BJ (cell line): ENCODE measurements around the gene KATNAL1. TPM values are rescaled to one million over a fixed set of nuclear protein-coding genes. Genes with fewer than 3 reads are reported as not detected.

Experiments
- CTCF ChIA-PET: fragments of 350-600 bp; formaldehyde crosslinking; extraction: SDS; loops from one replicate; lab custom pipeline; 2021; ENCODE audit warnings: antibody characterized with exemption, inconsistent platforms; lab: Yijun Ruan, JAX
- POLR2A ChIA-PET: fragments of 300-600 bp; sonication (Branson Sonifier 250); formaldehyde crosslinking; extraction: SDS; loops from one replicate; lab custom pipeline; 2021; ENCODE audit warnings: antibody characterized with exemption; lab: Charles Lee
- DNase-seq: peaks from one replicate; pipeline ENCODE4 v3.0.0-alpha.2; 2011; ENCODE audit warnings: low read depth
- H3K27me3 ChIP-seq: 2 replicates; pipeline ENCODE4 v1.6.0; 2011; ENCODE audit warnings: low read length; ENCODE audit not compliant: control insufficient read depth, insufficient read depth
- H3K36me3 ChIP-seq: 2 replicates; pipeline ENCODE4 v1.5.1; 2011; ENCODE audit warnings: low read length; ENCODE audit not compliant: control insufficient read depth, insufficient read depth
- H3K4me3 ChIP-seq: 2 replicates; pipeline ENCODE4 v1.5.1; 2011; ENCODE audit warnings: low read depth, mild to moderate bottlenecking, control low read depth, low read length
- polyA plus RNA-seq: library from polyadenylated mRNA; depleted of rRNA; stranded (reverse); fragments of >200 nt; gene quantifications from 2 replicates; pipeline ENCODE4 v1.2.3, GENCODE V29; 2011
- TF ChIP-seq, protein P1 (sequence below): IDR thresholded peaks from 2 replicates; pipeline ENCODE4 v1.5.1; 2011; ENCODE audit warnings: low read depth, mild to moderate bottlenecking, control low read depth, inconsistent platforms, low read length, moderate library complexity; ENCODE audit not compliant: insufficient read depth

Gene KATNAL1
- polyA plus RNA-seq, 1 experiment, result 9.1 TPM

DNA sequence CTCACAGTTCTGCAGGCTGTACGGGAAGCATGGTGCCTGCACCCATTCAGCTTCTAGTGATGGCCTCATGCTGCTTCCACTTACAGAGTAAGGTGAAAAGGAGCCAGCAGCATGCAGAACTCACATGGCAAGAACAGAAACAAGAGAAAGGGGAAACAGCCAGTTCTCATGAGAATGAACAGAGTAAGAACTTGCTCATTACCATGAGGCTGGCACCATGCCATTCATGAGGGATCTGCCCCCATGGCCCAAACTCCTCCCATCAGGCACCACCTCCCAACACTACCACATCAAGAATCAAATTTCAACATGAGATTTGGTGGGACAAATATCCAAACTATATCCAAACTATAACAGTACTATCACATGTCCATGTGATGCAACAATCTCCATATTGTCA lies 72.1 kb downstream of the KATNAL1 start:
- DNase-seq, result no peak
- CTCF ChIA-PET, result interaction anchor here (0.9 kb wide), 1 partner anchor 102 kb away, joined by 4 read pairs; no protein-coding TSS in a partner anchor

DNA sequence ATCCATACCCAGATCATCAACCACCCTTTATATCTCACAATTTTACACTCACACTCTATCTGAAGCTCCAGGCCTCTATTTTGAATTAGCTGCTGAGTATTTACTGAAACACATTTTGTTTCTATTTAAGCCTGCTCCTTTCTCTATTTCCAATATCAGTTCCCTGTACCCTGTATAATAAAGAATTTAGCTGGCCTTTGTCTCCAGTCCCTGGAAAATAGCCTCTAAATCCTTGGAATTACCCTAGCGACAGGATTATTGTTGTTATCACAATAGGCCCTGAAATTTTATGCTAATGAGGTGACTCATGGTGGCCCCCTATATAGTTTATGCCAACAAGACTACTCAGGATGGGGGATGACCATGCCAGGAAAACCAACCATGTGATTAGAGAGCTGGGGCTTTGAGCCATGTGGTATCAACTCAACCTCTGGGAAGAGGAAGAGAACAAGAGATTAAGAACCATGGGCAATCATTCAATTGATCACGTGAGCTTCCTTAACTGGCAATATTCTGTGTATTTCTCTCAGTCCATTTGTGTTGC lies 72.7 kb downstream of the KATNAL1 start:
- ChIA-PET POLR2A (interaction anchor here (0.6 kb wide), 1 partner anchor 31 kb away, joined by 3 read pairs; no protein-coding TSS in a partner anchor), CTCF (interaction anchor here (1.1 kb wide), 1 partner anchor 11 kb away, joined by 3 read pairs; no protein-coding TSS in a partner anchor)
- no peak overlapping the region for H3K4me3 ChIP-seq
- TF ChIP-seq, protein P1, sequence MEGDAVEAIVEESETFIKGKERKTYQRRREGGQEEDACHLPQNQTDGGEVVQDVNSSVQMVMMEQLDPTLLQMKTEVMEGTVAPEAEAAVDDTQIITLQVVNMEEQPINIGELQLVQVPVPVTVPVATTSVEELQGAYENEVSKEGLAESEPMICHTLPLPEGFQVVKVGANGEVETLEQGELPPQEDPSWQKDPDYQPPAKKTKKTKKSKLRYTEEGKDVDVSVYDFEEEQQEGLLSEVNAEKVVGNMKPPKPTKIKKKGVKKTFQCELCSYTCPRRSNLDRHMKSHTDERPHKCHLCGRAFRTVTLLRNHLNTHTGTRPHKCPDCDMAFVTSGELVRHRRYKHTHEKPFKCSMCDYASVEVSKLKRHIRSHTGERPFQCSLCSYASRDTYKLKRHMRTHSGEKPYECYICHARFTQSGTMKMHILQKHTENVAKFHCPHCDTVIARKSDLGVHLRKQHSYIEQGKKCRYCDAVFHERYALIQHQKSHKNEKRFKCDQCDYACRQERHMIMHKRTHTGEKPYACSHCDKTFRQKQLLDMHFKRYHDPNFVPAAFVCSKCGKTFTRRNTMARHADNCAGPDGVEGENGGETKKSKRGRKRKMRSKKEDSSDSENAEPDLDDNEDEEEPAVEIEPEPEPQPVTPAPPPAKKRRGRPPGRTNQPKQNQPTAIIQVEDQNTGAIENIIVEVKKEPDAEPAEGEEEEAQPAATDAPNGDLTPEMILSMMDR, result no peak
- peaks cover 2% of the 10 kb centered on the region; the same call in 1 of the 2 replicates for H3K36me3 ChIP-seq
- H3K27me3 ChIP-seq, result no peaks in the 10 kb centered on the region
- DNase-seq, result no peak

More for the DNA sequence above, 72.1 kb downstream of the KATNAL1 start:
- TF ChIP-seq, protein P1, result no peak
- Histone ChIP-seq H3K36me3 (peaks cover 2% of the 10 kb centered on the region; the same call in 1 of the 2 replicates), H3K4me3 (no peak overlapping the region), H3K27me3 (no peaks in the 10 kb centered on the region)
- POLR2A ChIA-PET, result no interaction called here

DNA sequence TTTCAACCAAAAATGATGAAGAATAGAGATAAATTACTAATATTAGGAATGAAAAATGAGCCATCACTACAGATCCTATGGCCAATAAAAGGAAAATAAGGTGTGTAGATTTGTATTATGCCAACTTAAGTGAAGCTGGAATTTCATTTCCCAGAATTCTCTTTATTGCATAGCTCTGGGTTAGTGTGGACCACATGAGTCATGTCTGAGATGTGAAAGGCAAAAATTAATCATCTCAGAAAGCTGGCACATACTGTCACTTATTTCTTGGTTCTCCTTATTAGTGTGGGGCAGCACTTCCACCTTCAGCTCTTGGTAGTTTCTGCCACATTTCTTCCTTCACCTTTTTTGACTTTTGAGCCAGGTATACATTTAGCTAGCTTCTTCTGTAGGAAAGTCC lies 82.6 kb downstream of the KATNAL1 start:
- CTCF ChIA-PET, result interaction anchor here (0.6 kb wide), 1 partner anchor 239 kb away, joined by 3 read pairs; no protein-coding TSS in a partner anchor
- POLR2A ChIA-PET, result no interaction called here
- TF ChIP-seq, protein P1, result no peak
- H3K4me3 ChIP-seq, result no peak overlapping the region
- DNase-seq, result no peak
- H3K36me3 ChIP-seq, result peaks cover 8% of the 10 kb centered on the region
- no peaks in the 10 kb centered on the region for H3K27me3 ChIP-seq

DNA sequence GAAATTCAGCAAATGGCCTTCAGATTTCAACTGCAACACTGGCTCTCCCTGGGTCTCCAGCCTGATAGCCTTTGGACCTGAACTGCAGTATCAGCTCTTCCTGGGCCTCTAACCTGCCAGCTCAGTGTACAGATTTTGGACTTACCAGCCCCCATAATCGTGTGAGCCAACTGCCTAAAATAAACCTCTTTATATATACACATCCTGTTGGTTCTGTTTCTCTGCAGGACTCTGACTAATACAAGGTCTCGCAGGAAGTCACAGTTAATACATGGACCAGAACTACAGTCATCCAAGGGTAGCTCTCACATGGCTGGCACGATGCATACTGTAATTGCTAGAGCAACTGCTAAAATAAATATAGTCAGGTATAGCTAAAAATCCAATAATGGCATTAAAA lies 85.1 kb downstream of the KATNAL1 start:
- TF ChIP-seq, protein P1, result no peak
- Histone ChIP-seq H3K4me3 (no peak overlapping the region), H3K27me3 (no peaks in the 10 kb centered on the region), H3K36me3 (peaks cover 6% of the 10 kb centered on the region; the same call in 1 of the 2 replicates)
- DNase-seq, result no peak
- ChIA-PET CTCF (interaction anchor here (1.3 kb wide), 1 partner anchor 13 kb away, joined by 3 read pairs; no protein-coding TSS in a partner anchor), POLR2A (no interaction called here)

DNA sequence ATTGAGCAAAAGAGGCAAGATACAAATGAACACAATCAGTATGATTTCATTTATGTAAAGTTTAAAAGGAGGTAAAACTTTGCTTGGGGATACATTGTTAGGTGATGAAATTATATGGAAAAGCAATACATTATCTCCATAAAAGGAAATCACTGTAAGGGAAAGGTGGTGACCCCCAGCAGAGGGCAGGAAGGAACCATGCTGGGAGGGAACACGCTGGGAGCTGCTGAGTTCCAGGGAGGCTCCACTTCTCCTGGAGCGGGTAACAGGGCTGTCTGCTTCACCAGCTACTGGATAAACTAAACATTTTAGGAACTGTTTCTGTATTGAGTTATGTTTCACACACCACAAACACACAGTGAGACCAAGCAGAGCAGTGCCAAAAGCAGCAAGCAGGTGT lies 91.2 kb downstream of the KATNAL1 start:
- no peak for DNase-seq
- Histone ChIP-seq H3K27me3 (no peaks in the 10 kb centered on the region), H3K4me3 (no peak overlapping the region), H3K36me3 (peaks cover 2% of the 10 kb centered on the region; the same call in 1 of the 2 replicates)
- TF ChIP-seq, protein P1, result no peak
- ChIA-PET CTCF (no interaction called here), POLR2A (no interaction called here)
